NCI-H2196 (cell line): ENCODE measurements around the gene MYO9B.
A peak's percentile ranks its signal among the peaks of the same experiment; 100 is the strongest.

Experiments
- DNase-seq: peaks from one replicate; lab custom pipeline; 2025; ENCODE audit not compliant: unreplicated experiment; lab: John Stamatoyannopoulos, UW

The MYO9B gene

GRCh38 chr19:17209126-17210036, 133.8 kb downstream of the MYO9B start:
- DNase-seq, result peak; percentile 65

- no peak for DNase-seq
Observed at GRCh38 chr19:17210296-17210695, 134.7 kb downstream of the MYO9B start.

- DNase-seq, result no peak
Observed at GRCh38 chr19:17211547-17212446, 136.2 kb downstream of the MYO9B start.

GRCh38 chr19:17213334-17213733, 137.8 kb downstream of the MYO9B start:
- no peak for DNase-seq

- no peak for DNase-seq
Observed at GRCh38 chr19:17214508-17215126, 139.0 kb downstream of the MYO9B start.

GRCh38 chr19:17215127-17215971, 139.8 kb downstream of the MYO9B start, which contains the start of gene USE1:
USE1 (plus strand) TSS chr19:17215357; CDS start chr19:17215406, 49 bp downstream.
- DNase-seq, result peak; percentile 89

- no peak for DNase-seq
Observed at GRCh38 chr19:17216058-17216670, 140.6 kb downstream of the MYO9B start.

- no peak for DNase-seq
Observed at GRCh38 chr19:17219286-17219685, 143.7 kb downstream of the MYO9B start.

- no peak for DNase-seq
Observed at GRCh38 chr19:17220207-17220758, 144.7 kb downstream of the MYO9B start.

- DNase-seq, result no peak
Observed at GRCh38 chr19:17225053-17225452, 149.5 kb downstream of the MYO9B start.

- DNase-seq, result peak; percentile 98
Observed at GRCh38 chr19:17226002-17226933, 150.7 kb downstream of the MYO9B start, which contains the start of gene OCEL1. OCEL1 (plus strand) TSS chr19:17226226; CDS start chr19:17226248, 22 bp downstream.

GRCh38 chr19:17227798-17228367, 152.3 kb downstream of the MYO9B start:
- DNase-seq, result no peak

GRCh38 chr19:17229890-17230289, 154.3 kb downstream of the MYO9B start:
- no peak for DNase-seq

- no peak for DNase-seq
Observed at GRCh38 chr19:17232258-17232657, 156.7 kb downstream of the MYO9B start.

- peak; percentile 70 for DNase-seq
Observed at GRCh38 chr19:17234911-17235299, 159.3 kb downstream of the MYO9B start.

- DNase-seq, result peak; percentile 69
Observed at GRCh38 chr19:17235300-17235970, 159.9 kb downstream of the MYO9B start.

- DNase-seq, result peak; percentile 69
Observed at GRCh38 chr19:17235971-17236777, 160.6 kb downstream of the MYO9B start.
